Glomerular visceral epithelial cell (primary cell): Measurements from ENCODE around the gene CD163L1.
A peak's percentile ranks its signal among the peaks of the same experiment; 100 is the strongest.
"Not testable (repeated sequence)": the region's sequence is repeated elsewhere in the genome, so short reads cannot be mapped to it uniquely, and the experiment has no call there.

Experiments
- DNase-seq: peaks from one replicate; pipeline ENCODE4 v3.0.0-alpha.2; 2016; ENCODE audit errors: extremely low spot score

The CD163L1 gene

DNA sequence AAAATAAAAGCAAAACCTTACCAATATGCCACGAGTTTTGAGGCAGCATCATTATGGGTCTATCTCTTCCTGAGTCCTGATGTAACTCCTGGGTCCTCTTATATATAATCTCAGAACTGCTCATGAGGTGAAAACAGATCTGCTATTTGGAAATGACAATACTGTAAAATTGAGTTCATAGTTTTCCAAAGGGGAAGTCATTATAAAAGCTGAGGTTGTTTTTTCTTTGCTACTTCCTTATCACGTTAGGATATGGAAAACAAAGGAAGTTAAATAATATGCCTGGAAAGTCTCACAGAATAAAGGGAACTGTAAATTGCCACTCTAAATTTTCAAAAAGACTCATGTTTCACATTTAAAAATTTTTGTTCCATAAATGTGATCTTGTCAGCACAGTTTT is at the start of gene CD163L1:
CD163L1 (minus strand) TSS at position 78 of the 400 bp plus-strand sequence; CDS start at position 52, 26 bp downstream.
- DNase-seq, result no peak

GRCh38 chr12:7493006-7493405 is 49.1 kb upstream of the CD163L1 start:
- DNase-seq, result no peak

GRCh38 chr12:7486512-7486911 is 42.6 kb upstream of the CD163L1 start:
- DNase-seq, result no peak

DNA sequence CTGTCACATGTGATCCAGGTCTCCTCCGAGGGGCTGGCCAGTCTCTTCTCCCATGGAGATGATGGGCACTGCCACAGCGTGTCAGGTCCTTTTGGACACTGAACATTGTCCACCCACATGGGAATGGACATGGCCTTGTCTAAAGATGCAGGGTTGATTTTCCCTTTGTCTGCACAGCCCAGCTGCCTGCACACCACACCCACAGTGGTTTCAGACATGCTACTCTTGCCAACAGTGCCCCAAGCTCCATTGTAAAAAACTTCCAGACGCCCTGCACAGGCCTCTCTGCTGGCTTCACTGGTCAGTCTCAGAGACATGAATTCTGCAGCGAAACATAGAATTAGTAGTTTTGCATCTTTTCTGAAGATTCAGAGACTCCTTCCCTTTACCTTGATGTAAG is 41.1 kb upstream of the CD163L1 start:
- no peak for DNase-seq

GRCh38 chr12:7483343-7483742 is 39.4 kb upstream of the CD163L1 start:
- DNase-seq, result peak; percentile 2

DNA sequence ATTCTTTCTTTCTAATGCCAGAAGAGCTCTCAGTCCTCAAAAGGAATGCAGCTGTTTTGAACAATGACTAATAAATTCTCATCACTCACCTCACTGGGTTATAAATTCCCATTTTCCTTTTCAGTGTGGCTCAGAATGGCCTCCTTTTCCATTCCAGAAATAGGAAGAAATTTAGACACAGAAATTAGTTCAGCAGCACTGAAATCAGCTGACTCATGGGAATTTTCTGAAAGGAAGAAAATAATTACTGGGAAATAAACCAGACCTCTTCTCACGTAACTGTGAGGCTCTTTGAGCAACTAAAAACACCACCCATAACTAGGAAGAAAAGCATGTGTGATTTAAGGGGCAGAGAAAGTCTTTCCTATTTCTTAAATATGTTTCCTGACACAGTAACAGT is 35.8 kb upstream of the CD163L1 start:
- DNase-seq, result no peak

GRCh38 chr12:7472060-7472459 is 28.1 kb upstream of the CD163L1 start:
- DNase-seq, result no peak

GRCh38 chr12:7460375-7461259 is 16.7 kb upstream of the CD163L1 start:
- DNase-seq, result peak; percentile 52

DNA sequence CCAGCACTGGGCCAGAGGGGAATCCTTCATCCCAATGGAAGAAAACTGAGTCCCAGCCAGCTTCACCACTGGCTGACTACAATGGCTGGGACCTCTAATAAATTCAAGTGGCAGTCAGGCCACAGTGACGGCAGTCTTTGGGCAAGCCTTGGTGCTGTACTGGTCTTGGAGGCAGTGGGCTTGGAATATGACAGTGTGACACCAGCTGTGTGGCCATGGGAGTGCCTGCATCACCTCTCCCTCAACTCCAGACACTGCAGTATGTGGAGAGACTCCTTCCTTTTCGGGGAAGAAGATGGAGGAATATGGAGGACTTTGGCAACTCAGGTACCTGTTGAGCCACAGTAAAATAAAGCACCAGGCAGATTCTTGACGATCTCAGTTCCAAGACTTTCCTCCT is 16.0 kb upstream of the CD163L1 start:
- no peak for DNase-seq

DNA sequence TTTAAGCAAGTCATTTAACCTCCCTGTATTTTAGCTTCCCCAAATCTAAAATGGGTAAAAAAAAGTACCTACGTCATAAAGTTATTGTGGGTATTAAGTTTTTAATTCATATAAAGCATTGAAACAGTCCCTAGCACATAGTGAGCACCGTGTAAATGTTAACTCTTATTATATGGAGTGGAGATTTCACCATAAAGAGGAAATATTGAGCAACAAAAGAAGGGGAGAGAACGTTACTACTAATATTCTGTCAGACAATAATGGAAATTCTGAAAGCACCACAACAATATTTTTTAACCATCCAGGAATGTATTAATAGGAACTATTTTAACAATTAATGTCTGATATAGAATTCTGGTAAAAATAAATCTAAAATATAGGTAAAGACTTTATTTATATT is 7.8 kb upstream of the CD163L1 start:
- no peak for DNase-seq

GRCh38 chr12:7450667-7451066 is 6.7 kb upstream of the CD163L1 start:
- DNase-seq, result no peak

DNA sequence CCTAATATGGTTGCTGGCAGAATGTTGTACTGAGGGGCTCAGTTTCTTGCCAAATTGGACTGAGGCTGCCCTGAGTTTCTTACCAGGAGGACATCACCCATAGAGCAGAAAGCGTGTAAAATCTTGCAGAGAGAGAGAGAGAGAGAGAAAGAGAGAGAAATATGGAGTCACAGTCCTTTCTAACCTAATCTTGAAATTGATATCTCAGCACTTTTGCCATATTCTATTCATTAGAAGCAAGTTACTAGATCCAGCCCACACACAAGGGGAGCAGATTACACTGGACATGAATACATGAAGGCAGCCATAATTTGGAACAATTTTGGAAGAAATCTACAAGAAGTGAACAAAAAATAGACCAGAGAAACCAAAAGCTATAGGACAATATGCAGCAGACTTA is 4.1 kb upstream of the CD163L1 start:
- no peak for DNase-seq

DNA sequence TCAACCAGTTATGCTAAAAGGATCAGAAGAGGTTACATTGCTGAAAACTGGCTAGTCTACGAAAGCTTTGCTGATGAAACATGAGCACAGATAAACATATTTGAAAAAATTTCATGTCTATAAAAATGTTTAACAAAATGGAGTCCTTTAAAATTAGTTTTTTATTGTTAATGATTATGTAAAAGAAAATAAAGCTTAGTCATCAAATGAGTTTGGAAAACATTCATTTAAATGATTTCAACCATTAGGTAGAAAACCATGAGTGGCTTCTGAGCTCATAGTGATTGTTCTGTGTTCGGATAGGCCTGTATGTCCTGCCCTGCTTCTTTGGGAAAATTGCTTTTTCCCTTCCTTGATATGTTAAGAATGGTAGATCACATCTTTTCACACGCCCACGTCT is 584 bp upstream of the CD163L1 start:
- DNase-seq, result no peak

- DNase-seq, result no peak
Observed at GRCh38 chr12:7441216-7441615, 2.7 kb downstream of the CD163L1 start.

- DNase-seq, result peak; percentile 25
Observed at GRCh38 chr12:7439579-7440505, 4.1 kb downstream of the CD163L1 start.

- DNase-seq, result not testable (repeated sequence)
Observed at GRCh38 chr12:7438291-7438995, 5.5 kb downstream of the CD163L1 start.

GRCh38 chr12:7437494-7437893 is 6.5 kb downstream of the CD163L1 start:
- not testable (repeated sequence) for DNase-seq

- no peak for DNase-seq
Observed at GRCh38 chr12:7434670-7435069, 9.3 kb downstream of the CD163L1 start.

DNA sequence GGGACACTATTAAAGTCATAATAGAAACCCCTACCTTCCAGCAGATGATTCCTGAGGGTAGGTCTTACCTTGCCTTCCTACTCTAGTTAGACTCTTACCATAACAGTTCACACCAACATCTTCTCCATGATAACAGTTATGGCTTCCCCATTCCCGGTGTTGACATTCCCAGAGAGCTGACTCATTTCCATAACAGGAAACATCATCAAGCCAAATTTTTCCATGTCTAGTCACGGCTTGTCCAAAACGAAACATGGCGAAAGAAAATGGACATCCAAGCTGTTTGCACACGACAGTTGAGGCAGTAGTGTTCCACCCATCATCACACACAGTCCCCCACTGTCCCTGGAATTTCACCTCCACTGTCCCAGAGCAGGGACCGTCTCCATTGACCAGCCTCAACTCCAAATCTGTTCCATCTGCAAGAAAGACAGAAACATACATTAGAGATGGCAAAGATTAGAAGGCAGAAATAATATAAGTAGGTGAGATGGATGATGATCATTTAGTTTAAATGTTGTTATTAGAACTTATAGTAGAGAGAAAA is 10.6 kb downstream of the CD163L1 start:
- peak; percentile 52 for DNase-seq

- DNase-seq, result no peak
Observed at GRCh38 chr12:7431993-7432685, 11.8 kb downstream of the CD163L1 start.

- DNase-seq, result no peak
Observed at GRCh38 chr12:7411343-7411742, 32.6 kb downstream of the CD163L1 start.
